HCT116 (cell line): Measurements from ENCODE around the gene ELFN2. TPM values are rescaled to one million over a fixed set of nuclear protein-coding genes. Genes with fewer than 3 reads are reported as not detected.

Experiments
- ATAC-seq: fragments of 200-7000 bp; cut with Tn5 transposase; 2 replicates; pipeline ENCODE4 v1.9.1; 2020; ENCODE audit warnings: mild to moderate bottlenecking, moderate library complexity
- BruUV-seq: library from RNA; stranded (reverse); fragments of 400-500 nt; replicated peaks from 2 replicates; lab custom pipeline; 2021; lab: Mats Ljungman, UMichigan
- CTCF ChIA-PET: fragments of 300-600 bp; sonication (Branson Sonifier 250); formaldehyde crosslinking; loops from one replicate; lab custom pipeline; 2021; ENCODE audit warnings: antibody characterized with exemption; lab: Charles Lee
- POLR2A ChIA-PET: fragments of 300-600, 350-600 bp; sonication (Branson Sonifier 250); formaldehyde crosslinking; loops from one replicate; lab custom pipeline; 2021; ENCODE audit warnings: antibody characterized with exemption; lab: Charles Lee
- RAD21 ChIA-PET, 2 experiments: fragments of 300-600 bp; sonication (Branson Sonifier 250); formaldehyde crosslinking; loops; one replicate each; lab custom pipeline; 2023; ENCODE audit warnings: low total read pairs in 2 of 2; ENCODE audit not compliant: uncharacterized antibody in 2 of 2, unreplicated experiment in 2 of 2, low non-redundant PET in 1 of 2; lab: Charles Lee
- DNase-seq: peaks from one replicate; pipeline ENCODE4 v3.0.0-alpha.2; 2010; ENCODE audit warnings: low read depth, low spot score
- H2AFZ ChIP-seq: fragments of 200-600 bp; shearing (Covaris generic), sonication (generic); 2 replicates; pipeline ENCODE4 v1.6.1; 2017; ENCODE audit warnings: low read depth, mixed run types, mixed read lengths, antibody characterized with exemption, low read length; ENCODE audit not compliant: poor library complexity, severe bottlenecking
- H3K27ac ChIP-seq: 2 replicates; pipeline ENCODE4 v1.5.1; 2012; ENCODE audit warnings: low read depth, low read length
- H3K27me3 ChIP-seq: fragments of 200-600 bp; sonication (generic); 2 replicates; pipeline ENCODE4 v1.6.1; 2016; ENCODE audit warnings: mixed run types, low read length, mixed read lengths; ENCODE audit not compliant: insufficient read depth
- H3K36me3 ChIP-seq, 2 experiments: fragments of 200-500 bp in 1 of 2; fragments of 200-600 bp in 1 of 2; sonication (Bioruptor generic) in 1 of 2; sonication (generic) in 1 of 2; 2 replicates each; pipeline versions ENCODE4 v1.5.1 to v1.6.1; 2014 to 2016; ENCODE audit warnings: low read length in 2 of 2, inconsistent platforms in 1 of 2, mixed read lengths in 1 of 2, mixed run types in 1 of 2; ENCODE audit not compliant: insufficient read depth in 2 of 2, control insufficient read depth in 1 of 2
- H3K4me1 ChIP-seq, 2 experiments: fragments of 200-600 bp in 1 of 2; sonication (generic) in 1 of 2; 2 replicates each; pipeline versions ENCODE4 v1.5.1 to v1.6.1; 2012 to 2017; ENCODE audit warnings: low read length in 2 of 2, inconsistent platforms in 1 of 2, mild to moderate bottlenecking in 1 of 2, mixed read lengths in 1 of 2, mixed run types in 1 of 2, moderate library complexity in 1 of 2; ENCODE audit not compliant: insufficient read depth in 2 of 2, control insufficient read depth in 1 of 2
- H3K4me2 ChIP-seq: fragments of 200-600 bp; sonication (generic); 2 replicates; pipeline ENCODE4 v1.6.1; 2017; ENCODE audit warnings: mixed run types, low read length, mixed read lengths
- H3K4me3 ChIP-seq, 2 experiments: fragments of 200-600 bp in 1 of 2; sonication (generic) in 1 of 2; replicated peaks in 1 of 2; 2 replicates each; pipeline ENCODE4 v1.5.1; 2011 to 2016; ENCODE audit warnings: low read length in 2 of 2, control low read depth in 1 of 2, low read depth in 1 of 2, mild to moderate bottlenecking in 1 of 2, mixed read lengths in 1 of 2, mixed run types in 1 of 2
- H3K79me2 ChIP-seq: fragments of 200-600 bp; sonication (generic); 2 replicates; pipeline ENCODE4 v1.6.1; 2017; ENCODE audit warnings: mild to moderate bottlenecking, mixed run types, low read length, moderate library complexity, mixed read lengths; ENCODE audit not compliant: insufficient read depth
- H3K9ac ChIP-seq: fragments of 200-600 bp; sonication (generic); 2 replicates; pipeline ENCODE4 v1.6.1; 2016; ENCODE audit warnings: low read length, mixed read lengths
- H3K9me2 ChIP-seq: fragments of 200-600 bp; sonication (generic), shearing (Covaris generic); 2 replicates; pipeline ENCODE4 v1.6.1; 2017; ENCODE audit warnings: mixed run types, mild to moderate bottlenecking, moderate library complexity; ENCODE audit not compliant: insufficient read depth
- H3K9me3 ChIP-seq, 2 experiments: fragments of 200-500 bp in 1 of 2; fragments of 200-600 bp in 1 of 2; sonication (Bioruptor generic) in 1 of 2; sonication (generic) in 1 of 2; 2 replicates each; pipeline ENCODE4 v1.6.1; 2014 to 2017; ENCODE audit warnings: low read length in 2 of 2, mixed read lengths in 2 of 2, inconsistent platforms in 1 of 2, low read depth in 1 of 2, mild to moderate bottlenecking in 1 of 2, mixed run types in 1 of 2, moderate library complexity in 1 of 2; ENCODE audit not compliant: control insufficient read depth in 1 of 2, insufficient read depth in 1 of 2
- H4K20me1 ChIP-seq: fragments of 200-600 bp; sonication (generic), shearing (Covaris generic); 2 replicates; pipeline ENCODE4 v1.6.1; 2017; ENCODE audit warnings: mixed run types, mild to moderate bottlenecking, moderate library complexity; ENCODE audit not compliant: insufficient read depth
- ATF3 ChIP-seq: IDR thresholded peaks from 2 replicates; pipeline ENCODE4 v1.6.1; 2012
- CEBPB ChIP-seq: IDR thresholded peaks from 2 replicates; pipeline ENCODE4 v1.6.1; 2012; ENCODE audit warnings: low read depth
- EGR1 ChIP-seq: IDR thresholded peaks from 2 replicates; pipeline ENCODE4 v1.6.1; 2012; ENCODE audit warnings: low read depth
- EZH2 ChIP-seq: fragments of 200-600 bp; sonication (generic); IDR thresholded peaks from 2 replicates; pipeline ENCODE4 v1.6.1; 2017; ENCODE audit warnings: antibody characterized with exemption, mixed run types
- FOSL1 ChIP-seq: IDR thresholded peaks from 2 replicates; pipeline ENCODE4 v1.6.1; 2012; ENCODE audit warnings: low read depth
- JUND ChIP-seq: IDR thresholded peaks from 2 replicates; pipeline ENCODE4 v1.6.1; 2012
- MAX ChIP-seq: IDR thresholded peaks from 2 replicates; pipeline ENCODE4 v1.6.1; 2012
- POLR2A ChIP-seq: IDR thresholded peaks from 2 replicates; pipeline ENCODE4 v1.7.0; 2011; ENCODE audit warnings: borderline replicate concordance; ENCODE audit not compliant: insufficient read depth, insufficient read length; ENCODE audit errors: extremely low read depth
- RAD21 ChIP-seq: IDR thresholded peaks from 2 replicates; pipeline ENCODE4 v1.6.1; 2012; ENCODE audit warnings: low read depth, mild to moderate bottlenecking
- SIN3A ChIP-seq: IDR thresholded peaks from 2 replicates; pipeline ENCODE4 v1.6.1; 2012; ENCODE audit warnings: low read depth
- SP1 ChIP-seq: IDR thresholded peaks from 2 replicates; pipeline ENCODE4 v1.6.1; 2012; ENCODE audit warnings: low read depth
- TCF7L2 ChIP-seq: IDR thresholded peaks from 2 replicates; pipeline ENCODE4 v1.7.0; 2011; ENCODE audit warnings: borderline replicate concordance, inconsistent platforms; ENCODE audit not compliant: insufficient read depth, insufficient read length; ENCODE audit errors: extremely low read depth
- intact Hi-C: fragments of 100-400 bp; cut with micrococcal nuclease; formaldehyde crosslinking; loops from 2 replicates; pipeline ENCODE4 v1.10.0; 2022
- total RNA-seq: library from RNA; stranded (reverse); gene quantifications from one replicate; pipeline ENCODE4 v1.2.1, GENCODE V29; 2021; ENCODE audit not compliant: unreplicated experiment
- TF ChIP-seq, protein P1 (sequence below), 3 experiments: fragments of 200-600 bp in 1 of 3; sonication (generic) in 1 of 3; IDR thresholded peaks in 2 of 3; conservative IDR thresholded peaks in 1 of 3; 2 replicates each; pipeline ENCODE4 v1.5.1; 2012 to 2017; ENCODE audit warnings: low read depth in 2 of 3, low read length in 2 of 3, antibody characterized with exemption in 1 of 3, borderline replicate concordance in 1 of 3, control low read depth in 1 of 3, mild to moderate bottlenecking in 1 of 3, mixed read lengths in 1 of 3, mixed run types in 1 of 3, moderate library complexity in 1 of 3; ENCODE audit not compliant: insufficient read depth in 1 of 3

ELFN2 gene
- total RNA-seq, 1 experiment from 2014 or later = 45.4 TPM

GRCh38 chr22:37344735-37345449 is 82.4 kb downstream of the ELFN2 start:
- no TSS peak for BruUV-seq

More at GRCh38 chr22:37344735-37345449, 82.4 kb downstream of the ELFN2 start:
- ChIA-PET CTCF (no interaction called here), POLR2A (no interaction called here)
- H3K9me3 ChIP-seq = no peaks in the 10 kb centered on the region
- H3K27ac ChIP-seq = peak overlapping the region; percentile 44; the same call in 1 of the 2 replicates
- ATAC-seq = no peak
- H3K4me2 ChIP-seq = peak overlapping the region; percentile 40; the same call in 1 of the 2 replicates
- H3K79me2 ChIP-seq = no peaks in the 10 kb centered on the region
- H3K9ac ChIP-seq = no peak overlapping the region
- H3K9me2 ChIP-seq = no peaks in the 10 kb centered on the region
- no peaks in the 10 kb centered on the region for H4K20me1 ChIP-seq
- no peak overlapping the region for H3K4me3 ChIP-seq
- peaks cover 44 to 51% of the 10 kb centered on the region in 2 experiments; a peak in 3 of 4 replicates for H3K4me1 ChIP-seq
- intact Hi-C loops = no loop called here
- no peak overlapping the region for H2AFZ ChIP-seq
- no peak for DNase-seq
- TF ChIP-seq EGR1 = no peak
- TF ChIP-seq SIN3A = no peak
- no peak for TF ChIP-seq SP1
- no peak for TF ChIP-seq MAX
- TF ChIP-seq RAD21 = no peak
- TF ChIP-seq, protein P1, sequence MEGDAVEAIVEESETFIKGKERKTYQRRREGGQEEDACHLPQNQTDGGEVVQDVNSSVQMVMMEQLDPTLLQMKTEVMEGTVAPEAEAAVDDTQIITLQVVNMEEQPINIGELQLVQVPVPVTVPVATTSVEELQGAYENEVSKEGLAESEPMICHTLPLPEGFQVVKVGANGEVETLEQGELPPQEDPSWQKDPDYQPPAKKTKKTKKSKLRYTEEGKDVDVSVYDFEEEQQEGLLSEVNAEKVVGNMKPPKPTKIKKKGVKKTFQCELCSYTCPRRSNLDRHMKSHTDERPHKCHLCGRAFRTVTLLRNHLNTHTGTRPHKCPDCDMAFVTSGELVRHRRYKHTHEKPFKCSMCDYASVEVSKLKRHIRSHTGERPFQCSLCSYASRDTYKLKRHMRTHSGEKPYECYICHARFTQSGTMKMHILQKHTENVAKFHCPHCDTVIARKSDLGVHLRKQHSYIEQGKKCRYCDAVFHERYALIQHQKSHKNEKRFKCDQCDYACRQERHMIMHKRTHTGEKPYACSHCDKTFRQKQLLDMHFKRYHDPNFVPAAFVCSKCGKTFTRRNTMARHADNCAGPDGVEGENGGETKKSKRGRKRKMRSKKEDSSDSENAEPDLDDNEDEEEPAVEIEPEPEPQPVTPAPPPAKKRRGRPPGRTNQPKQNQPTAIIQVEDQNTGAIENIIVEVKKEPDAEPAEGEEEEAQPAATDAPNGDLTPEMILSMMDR (IDR thresholded peaks at IDR 0.05 in 2 of 3, conservative IDR thresholded peaks at IDR 0.05 in 1 of 3; ENCODE audit: borderline replicate concordance in 1 of 3, insufficient read depth in 1 of 3, low read depth in 2 of 3, low read length in 2 of 3) = no peak
- TF ChIP-seq POLR2A = no peak
- no peak for TF ChIP-seq EZH2
- TF ChIP-seq ATF3 = no peak
- no peak for TF ChIP-seq TCF7L2
- no peak for TF ChIP-seq CEBPB
- no peak for TF ChIP-seq JUND
- no peak for TF ChIP-seq FOSL1
- TF ChIP-seq, all 23 proteins: peak for 0
- RAD21 ChIA-PET = no interaction called here
- Histone ChIP-seq H3K36me3 (no peaks in the 10 kb centered on the region), H3K27me3 (no peaks in the 10 kb centered on the region)
